ENCODE results near the gene MYPOP. TPM values are rescaled to one million over a fixed set of nuclear protein-coding genes. Genes with fewer than 3 reads are reported as not detected.

The MYPOP gene
- total RNA-seq, 1 experiment from 2014 or later: 10.8 TPM

GRCh38 chr19:45878043-45878794 lies 24.2 kb downstream of the MYPOP start (continued):
- no peak for TF ChIP-seq REST (IDR thresholded peaks at IDR 0.05; ENCODE audit: low read depth)
- TF ChIP-seq ELF1 (IDR thresholded peaks at IDR 0.05; ENCODE audit: borderline replicate concordance, low read depth): no peak
- TF ChIP-seq TCF7L2 (IDR thresholded peaks at IDR 0.05; ENCODE audit: borderline replicate concordance, extremely low read depth, insufficient read depth, insufficient read length): no peak
- no peak for TF ChIP-seq CEBPB (IDR thresholded peaks at IDR 0.05; ENCODE audit: low read depth)

GRCh38 chr19:45876411-45877197 lies 25.8 kb downstream of the MYPOP start:
- intact Hi-C loops (cut with micrococcal nuclease): no loop called here
- no peak overlapping the region for H3K4me2 ChIP-seq (ENCODE audit: low read length)
- ChIA-PET POLR2A (no interaction called here), CTCF (interaction anchor here (0.7 kb wide), 1 partner anchor 13 kb away, joined by 4 read pairs; no protein-coding TSS in a partner anchor), RAD21 (ENCODE audit: low non-redundant PET in 1 of 2, low total read pairs in 2 of 2, uncharacterized antibody in 2 of 2, unreplicated experiment in 2 of 2) (interaction anchor here in 1 of 2 experiments (0.6 kb wide), 1 partner anchor 60 kb away, joined by 3 read pairs; no protein-coding TSS in a partner anchor)
- BruUV-seq (replicated peaks): no TSS peak
- DNase-seq (ENCODE audit: low read depth, low spot score) (no peak), ATAC-seq (no peak)
- no peaks in the 10 kb centered on the region; a peak in 1 of 4 replicates for H3K36me3 ChIP-seq (ENCODE audit: control insufficient read depth in 1 of 2, insufficient read depth in 2 of 2, low read length in 2 of 2)
- no peak overlapping the region for H2AFZ ChIP-seq (ENCODE audit: low read depth, low read length, poor library complexity, severe bottlenecking)
- no peaks in the 10 kb centered on the region for H3K9me2 ChIP-seq (ENCODE audit: insufficient read depth)
- no peak overlapping the region for H3K9ac ChIP-seq (ENCODE audit: low read length)
- H3K27ac ChIP-seq (ENCODE audit: low read depth, low read length): no peak overlapping the region
- H3K4me1 ChIP-seq (ENCODE audit: control insufficient read depth in 1 of 2, insufficient read depth in 2 of 2, low read length in 2 of 2): peaks cover 9 to 21% of the 10 kb centered on the region in 2 experiments; a peak in 3 of 4 replicates
- H3K79me2 ChIP-seq (ENCODE audit: insufficient read depth, low read length): no peaks in the 10 kb centered on the region
- H4K20me1 ChIP-seq (ENCODE audit: insufficient read depth): no peaks in the 10 kb centered on the region
- H3K4me3 ChIP-seq (replicated peaks in 1 of 2; ENCODE audit: low read depth in 1 of 2, low read length in 2 of 2): no peak overlapping the region
- no peak for TF ChIP-seq EGR1 (IDR thresholded peaks at IDR 0.05; ENCODE audit: low read depth)
- TF ChIP-seq POLR2AphosphoS5 (IDR thresholded peaks at IDR 0.05; ENCODE audit: low read depth, low read length): no peak
- TF ChIP-seq SRF (IDR thresholded peaks at IDR 0.05; ENCODE audit: low read depth): no peak
- no peak for TF ChIP-seq ZFX (IDR thresholded peaks at IDR 0.05)
- TF ChIP-seq MAX (IDR thresholded peaks at IDR 0.05): no peak
- no peak for TF ChIP-seq SP1 (IDR thresholded peaks at IDR 0.05; ENCODE audit: low read depth)
- no peak for TF ChIP-seq ZNF274 (IDR thresholded peaks at IDR 0.05; ENCODE audit: low read depth, low read length)
- no peak for TF ChIP-seq ATF3 (IDR thresholded peaks at IDR 0.05)
- TF ChIP-seq EZH2 (IDR thresholded peaks at IDR 0.05): no peak
- no peak for TF ChIP-seq CEBPB (IDR thresholded peaks at IDR 0.05; ENCODE audit: low read depth)
- TF ChIP-seq JUND (IDR thresholded peaks at IDR 0.05): no peak
- no peak for TF ChIP-seq REST (IDR thresholded peaks at IDR 0.05; ENCODE audit: low read depth)
- no peaks in the 10 kb centered on the region for H3K9me3 ChIP-seq (ENCODE audit: control insufficient read depth in 1 of 2, insufficient read depth in 1 of 2, low read depth in 1 of 2, low read length in 2 of 2)
- no peaks in the 10 kb centered on the region for H3K27me3 ChIP-seq (ENCODE audit: insufficient read depth, low read length)
